ENCODE results near the gene HAGH.

HAGH gene

DNA sequence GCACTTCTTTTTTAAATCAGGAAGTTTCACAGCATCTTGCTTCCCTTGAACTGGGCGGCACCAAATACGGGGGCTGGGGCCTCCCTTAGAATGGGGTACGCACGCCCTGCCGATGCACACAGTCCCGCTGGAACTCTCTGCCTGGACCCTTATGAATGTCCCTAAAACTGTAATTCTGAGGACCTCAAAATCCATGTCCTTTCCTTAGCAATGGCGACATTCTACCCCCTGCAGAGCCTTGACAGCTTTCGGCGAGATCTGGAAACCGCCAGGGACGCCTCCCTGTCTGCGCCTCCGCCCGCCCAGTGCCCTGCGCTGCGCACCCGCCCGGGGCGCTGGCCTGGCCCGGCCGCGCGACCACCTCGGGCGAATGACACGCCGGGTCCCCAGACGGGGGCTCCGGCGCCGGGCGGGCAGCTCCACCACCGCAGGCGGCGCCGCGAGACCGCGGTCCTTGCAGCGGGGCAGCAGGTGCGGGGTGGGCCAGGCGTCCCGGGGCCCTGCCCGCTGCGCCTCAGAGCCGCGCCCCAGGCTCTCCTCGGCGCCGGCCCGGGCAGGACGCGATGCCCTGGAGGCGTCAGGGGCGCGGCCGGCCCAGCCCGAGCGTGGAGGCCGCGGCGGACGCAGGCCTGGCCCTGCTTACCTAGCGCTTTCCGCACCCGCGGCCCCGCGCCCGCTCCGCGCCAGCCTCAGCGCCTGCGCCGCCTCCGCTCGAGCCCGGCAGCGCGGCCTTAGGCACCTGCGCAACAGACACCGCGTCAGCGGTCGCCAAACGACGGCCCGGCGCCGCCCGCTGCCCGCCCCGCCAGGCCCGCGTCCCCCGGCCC lies 548 bp downstream of the HAGH start (continued):
- TF ChIP-seq, protein P1, sequence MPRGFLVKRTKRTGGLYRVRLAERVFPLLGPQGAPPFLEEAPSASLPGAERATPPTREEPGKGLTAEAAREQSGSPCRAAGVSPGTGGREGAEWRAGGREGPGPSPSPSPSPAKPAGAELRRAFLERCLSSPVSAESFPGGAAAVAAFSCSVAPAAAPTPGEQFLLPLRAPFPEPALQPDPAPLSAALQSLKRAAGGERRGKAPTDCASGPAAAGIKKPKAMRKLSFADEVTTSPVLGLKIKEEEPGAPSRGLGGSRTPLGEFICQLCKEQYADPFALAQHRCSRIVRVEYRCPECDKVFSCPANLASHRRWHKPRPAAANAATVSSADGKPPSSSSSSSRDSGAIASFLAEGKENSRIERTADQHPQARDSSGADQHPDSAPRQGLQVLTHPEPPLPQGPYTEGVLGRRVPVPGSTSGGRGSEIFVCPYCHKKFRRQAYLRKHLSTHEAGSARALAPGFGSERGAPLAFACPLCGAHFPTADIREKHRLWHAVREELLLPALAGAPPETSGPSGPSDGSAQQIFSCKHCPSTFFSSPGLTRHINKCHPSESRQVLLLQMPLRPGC (tag by site-specific recombination; IDR thresholded peaks at IDR 0.05): no peak
- TF ChIP-seq SALL2 (tag by site-specific recombination; IDR thresholded peaks at IDR 0.05; ENCODE audit: borderline replicate concordance) (no peak), SCRT1 (tag by site-specific recombination; IDR thresholded peaks at IDR 0.05; ENCODE audit: borderline replicate concordance) (no peak), ZNF174 (tag by site-specific recombination; IDR thresholded peaks at IDR 0.05) (no peak), ZNF18 (tag by site-specific recombination; IDR thresholded peaks at IDR 0.05) (no peak), SCRT2 (tag by site-specific recombination; IDR thresholded peaks at IDR 0.05) (no peak), ZNF544 (tag by site-specific recombination; IDR thresholded peaks at IDR 0.05) (no peak), ZNF37A (tag by site-specific recombination; IDR thresholded peaks at IDR 0.05) (no peak), ZNF2 (tag by site-specific recombination; IDR thresholded peaks at IDR 0.05) (0 out of 2 replicates have a peak, but pooled peaks have one; percentile 35), YY2 (tag by site-specific recombination; IDR thresholded peaks at IDR 0.05) (0 out of 2 replicates have a peak, but pooled peaks have one; percentile 35), ELK4 (IDR thresholded peaks at IDR 0.05; ENCODE audit: borderline replicate concordance, low read depth, low read length) (no peak), YY1 (tag by site-specific recombination; IDR thresholded peaks at IDR 0.05) (0 out of 2 replicates have a peak, but pooled peaks have one; percentile 22), ZBTB20 (tag by site-specific recombination; IDR thresholded peaks at IDR 0.05) (peak; percentile 67; the same call in 1 of the 2 replicates), FEZF1 (tag by site-specific recombination; IDR thresholded peaks at IDR 0.05) (no peak), KLF7 (tag by site-specific recombination; IDR thresholded peaks at IDR 0.05; ENCODE audit: borderline replicate concordance) (no peak), ZNF324 (tag by site-specific recombination; IDR thresholded peaks at IDR 0.05) (no peak), ZIC2 (tag by site-specific recombination; IDR thresholded peaks at IDR 0.05) (peak; percentile 50; the same call in 1 of the 2 replicates), ZNF223 (tag by site-specific recombination; IDR thresholded peaks at IDR 0.05) (no peak), SP2 (tag by site-specific recombination; IDR thresholded peaks at IDR 0.05) (no peak), SP7 (tag by site-specific recombination; IDR thresholded peaks at IDR 0.05) (no peak), ZNF560 (tag by site-specific recombination; IDR thresholded peaks at IDR 0.05; ENCODE audit: borderline replicate concordance) (no peak), ZNF24 (tag by site-specific recombination; IDR thresholded peaks at IDR 0.05) (no peak), ZEB2 (tag by site-specific recombination; IDR thresholded peaks at IDR 0.05) (no peak), ZSCAN30 (tag by site-specific recombination; IDR thresholded peaks at IDR 0.05) (0 out of 2 replicates have a peak, but pooled peaks have one; percentile 16), ZNF48 (tag by site-specific recombination; IDR thresholded peaks at IDR 0.05) (no peak)
- TF ChIP-seq, protein P2, sequence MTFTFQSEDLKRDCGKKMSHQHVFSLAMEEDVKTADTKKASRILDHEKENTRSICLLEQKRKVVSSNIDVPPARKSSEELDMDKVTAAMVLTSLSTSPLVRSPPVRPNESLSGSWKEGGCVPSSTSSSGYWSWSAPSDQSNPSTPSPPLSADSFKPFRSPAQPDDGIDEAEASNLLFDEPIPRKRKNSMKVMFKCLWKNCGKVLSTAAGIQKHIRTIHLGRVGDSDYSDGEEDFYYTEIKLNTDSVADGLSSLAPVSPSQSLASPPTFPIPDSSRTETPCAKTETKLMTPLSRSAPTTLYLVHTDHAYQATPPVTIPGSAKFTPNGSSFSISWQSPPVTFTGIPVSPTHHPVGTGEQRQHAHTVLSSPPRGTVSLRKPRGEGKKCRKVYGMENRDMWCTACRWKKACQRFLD (tag by site-specific recombination; IDR thresholded peaks at IDR 0.05): no peak
- TF ChIP-seq, protein P3, sequence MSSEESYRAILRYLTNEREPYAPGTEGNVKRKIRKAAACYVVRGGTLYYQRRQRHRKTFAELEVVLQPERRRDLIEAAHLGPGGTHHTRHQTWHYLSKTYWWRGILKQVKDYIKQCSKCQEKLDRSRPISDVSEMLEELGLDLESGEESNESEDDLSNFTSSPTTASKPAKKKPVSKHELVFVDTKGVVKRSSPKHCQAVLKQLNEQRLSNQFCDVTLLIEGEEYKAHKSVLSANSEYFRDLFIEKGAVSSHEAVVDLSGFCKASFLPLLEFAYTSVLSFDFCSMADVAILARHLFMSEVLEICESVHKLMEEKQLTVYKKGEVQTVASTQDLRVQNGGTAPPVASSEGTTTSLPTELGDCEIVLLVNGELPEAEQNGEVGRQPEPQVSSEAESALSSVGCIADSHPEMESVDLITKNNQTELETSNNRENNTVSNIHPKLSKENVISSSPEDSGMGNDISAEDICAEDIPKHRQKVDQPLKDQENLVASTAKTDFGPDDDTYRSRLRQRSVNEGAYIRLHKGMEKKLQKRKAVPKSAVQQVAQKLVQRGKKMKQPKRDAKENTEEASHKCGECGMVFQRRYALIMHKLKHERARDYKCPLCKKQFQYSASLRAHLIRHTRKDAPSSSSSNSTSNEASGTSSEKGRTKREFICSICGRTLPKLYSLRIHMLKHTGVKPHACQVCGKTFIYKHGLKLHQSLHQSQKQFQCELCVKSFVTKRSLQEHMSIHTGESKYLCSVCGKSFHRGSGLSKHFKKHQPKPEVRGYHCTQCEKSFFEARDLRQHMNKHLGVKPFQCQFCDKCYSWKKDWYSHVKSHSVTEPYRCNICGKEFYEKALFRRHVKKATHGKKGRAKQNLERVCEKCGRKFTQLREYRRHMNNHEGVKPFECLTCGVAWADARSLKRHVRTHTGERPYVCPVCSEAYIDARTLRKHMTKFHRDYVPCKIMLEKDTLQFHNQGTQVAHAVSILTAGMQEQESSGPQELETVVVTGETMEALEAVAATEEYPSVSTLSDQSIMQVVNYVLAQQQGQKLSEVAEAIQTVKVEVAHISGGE (tag by site-specific recombination; conservative IDR thresholded peaks at IDR 0.05; ENCODE audit: low read depth): no peak

Measured in HEK293 (cell line).